Thyroid gland (tissue), 4 donors: ENCODE results near the gene TGM3.

ENCODE experiments used
- POLR2A ChIP-seq, 2 donors: fragments of 450-650 bp; IDR thresholded peaks; one replicate each; pipeline ENCODE4 v1.6.1; 2017; ENCODE audit warnings: antibody characterized with exemption in 2 of 2, mild to moderate bottlenecking in 2 of 2, moderate library complexity in 1 of 2
- TF ChIP-seq, protein P1 (sequence below), 6 experiments: fragments of 200-600 bp in 3 of 6; fragments of 450-650 bp in 3 of 6; sonication (generic) in 3 of 6; IDR thresholded peaks; one replicate each; pipeline ENCODE4 v1.5.1; 2016 to 2019; ENCODE audit warnings: antibody characterized with exemption in 6 of 6, mild to moderate bottlenecking in 2 of 6, inconsistent platforms in 1 of 6, moderate library complexity in 1 of 6

DNA sequence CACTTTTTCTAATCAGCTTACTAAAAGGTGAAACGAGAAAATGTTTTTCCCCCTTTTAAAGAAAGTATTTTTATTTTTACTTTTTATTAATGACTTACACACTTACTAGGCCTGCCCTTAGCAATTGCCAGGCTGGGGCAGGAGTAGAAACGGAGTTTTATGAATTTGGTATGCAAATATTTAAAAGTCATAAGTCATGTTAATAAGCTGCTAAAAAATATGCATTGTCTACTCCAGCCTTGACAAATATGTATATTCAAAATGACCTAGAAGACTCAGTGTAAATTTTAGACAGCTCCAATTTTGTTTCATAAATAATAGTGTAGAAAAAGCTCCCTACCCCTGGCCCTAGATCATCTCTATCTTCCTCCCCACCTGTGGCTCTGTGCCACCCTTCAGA is 67.4 kb downstream of the TGM3 start:
- TF ChIP-seq, protein P1, sequence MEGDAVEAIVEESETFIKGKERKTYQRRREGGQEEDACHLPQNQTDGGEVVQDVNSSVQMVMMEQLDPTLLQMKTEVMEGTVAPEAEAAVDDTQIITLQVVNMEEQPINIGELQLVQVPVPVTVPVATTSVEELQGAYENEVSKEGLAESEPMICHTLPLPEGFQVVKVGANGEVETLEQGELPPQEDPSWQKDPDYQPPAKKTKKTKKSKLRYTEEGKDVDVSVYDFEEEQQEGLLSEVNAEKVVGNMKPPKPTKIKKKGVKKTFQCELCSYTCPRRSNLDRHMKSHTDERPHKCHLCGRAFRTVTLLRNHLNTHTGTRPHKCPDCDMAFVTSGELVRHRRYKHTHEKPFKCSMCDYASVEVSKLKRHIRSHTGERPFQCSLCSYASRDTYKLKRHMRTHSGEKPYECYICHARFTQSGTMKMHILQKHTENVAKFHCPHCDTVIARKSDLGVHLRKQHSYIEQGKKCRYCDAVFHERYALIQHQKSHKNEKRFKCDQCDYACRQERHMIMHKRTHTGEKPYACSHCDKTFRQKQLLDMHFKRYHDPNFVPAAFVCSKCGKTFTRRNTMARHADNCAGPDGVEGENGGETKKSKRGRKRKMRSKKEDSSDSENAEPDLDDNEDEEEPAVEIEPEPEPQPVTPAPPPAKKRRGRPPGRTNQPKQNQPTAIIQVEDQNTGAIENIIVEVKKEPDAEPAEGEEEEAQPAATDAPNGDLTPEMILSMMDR (IDR thresholded peaks at IDR 0.05): no peak
- TF ChIP-seq POLR2A (IDR thresholded peaks at IDR 0.05): no peak
